Stomach (tissue), 9 donors: ENCODE results near the gene LAG3. TPM values are rescaled to one million over a fixed set of nuclear protein-coding genes. Genes with fewer than 3 reads are reported as not detected.

Experiments
- DNase-seq, 2 donors: peaks; one replicate each; pipeline versions ENCODE4 v3.0.0 to v3.0.0-alpha.2; 2013 to 2019
- H3K27ac ChIP-seq, 5 donors: fragments of 200-600 bp in 4 of 5; sonication (generic) in 4 of 5; one replicate each; pipeline ENCODE4 v1.5.1; 2013 to 2019; ENCODE audit warnings: mild to moderate bottlenecking in 1 of 5, moderate library complexity in 1 of 5
- H3K27me3 ChIP-seq, 3 donors: fragments of 200-600 bp; sonication (generic); one replicate each; pipeline ENCODE4 v1.5.1; 2017 to 2019; ENCODE audit warnings: mixed run types in 1 of 3
- H3K36me3 ChIP-seq, 4 donors: fragments of 200-600 bp; sonication (generic); 1 replicate in 3 of 4; 2 replicates in 1 of 4; pipeline ENCODE4 v1.5.1; 2016 to 2019
- H3K4me1 ChIP-seq, 4 donors: fragments of 200-600 bp; sonication (generic); one replicate each; pipeline ENCODE4 v1.5.1; 2016 to 2019
- H3K4me3 ChIP-seq, 4 donors: fragments of 200-600 bp; sonication (generic) in 3 of 4; one replicate each; pipeline ENCODE4 v1.5.1; 2016 to 2019; ENCODE audit warnings: mild to moderate bottlenecking in 1 of 4
- H3K9me3 ChIP-seq, 4 donors: fragments of 200-600 bp; sonication (generic); one replicate each; pipeline ENCODE4 v1.5.1; 2016 to 2019
- EP300 ChIP-seq: sonication (generic); formaldehyde crosslinking; IDR thresholded peaks from one replicate; pipeline ENCODE4 v1.6.1; 2017; ENCODE audit warnings: antibody characterized with exemption
- POLR2A ChIP-seq, 4 donors: fragments of 450-650 bp; IDR thresholded peaks; one replicate each; pipeline ENCODE4 v1.6.1; 2016; ENCODE audit warnings: antibody characterized with exemption in 4 of 4, control low read depth in 2 of 4, mild to moderate bottlenecking in 1 of 4, moderate library complexity in 1 of 4
- POLR2AphosphoS5 ChIP-seq, 3 donors: sonication (generic); formaldehyde crosslinking; IDR thresholded peaks; one replicate each; pipeline ENCODE4 v1.6.1; 2016; ENCODE audit warnings: antibody characterized with exemption in 3 of 3
- WGBS, 5 donors: extraction: QIAGEN DNeasy Blood & Tissue Kit in 3 of 5; methylation state at CpG; one replicate each; pipeline versions ENCODE4 v1.1.5 to v1.1.7; 2013 to 2018; 5-methylcytosine and 5-hydroxymethylcytosine counted together
- intact Hi-C: fragments of 100-400 bp; cut with DNase I; formaldehyde crosslinking; loops from one replicate; pipeline ENCODE4 v1.15.1; 2023; ENCODE audit warnings: low total_unique reads
- polyA plus RNA-seq, 3 donors: library from polyadenylated mRNA; stranded (reverse); fragments of 200-250 nt; gene quantifications; one replicate each; pipeline ENCODE4 v1.2.3, GENCODE V29; 2013
- total RNA-seq, 5 donors: library from RNA; depleted of rRNA; stranded (reverse); fragments of >200 nt; gene quantifications; one replicate each; pipeline versions ENCODE4 v1.1.0 to v1.2.3, GENCODE V29; 2014 to 2016
- TF ChIP-seq, protein P1 (sequence below), 7 experiments: fragments of 450-650 bp in 4 of 7; fragments of 200-600 bp in 3 of 7; sonication (generic) in 3 of 7; IDR thresholded peaks; one replicate each; pipeline ENCODE4 v1.5.1; 2016 to 2019; ENCODE audit warnings: antibody characterized with exemption in 7 of 7, control low read depth in 2 of 7, mild to moderate bottlenecking in 1 of 7
- donor health status: healthy with polysubstance abuse.
- donor health status: Bipolar disorder and iron deficiency.
- donor health status: healthy.

LAG3 gene
- total and polyA plus RNA-seq, 8 donors: 0.25 to 2.3 (median 1.4) TPM; not detected in 3

DNA sequence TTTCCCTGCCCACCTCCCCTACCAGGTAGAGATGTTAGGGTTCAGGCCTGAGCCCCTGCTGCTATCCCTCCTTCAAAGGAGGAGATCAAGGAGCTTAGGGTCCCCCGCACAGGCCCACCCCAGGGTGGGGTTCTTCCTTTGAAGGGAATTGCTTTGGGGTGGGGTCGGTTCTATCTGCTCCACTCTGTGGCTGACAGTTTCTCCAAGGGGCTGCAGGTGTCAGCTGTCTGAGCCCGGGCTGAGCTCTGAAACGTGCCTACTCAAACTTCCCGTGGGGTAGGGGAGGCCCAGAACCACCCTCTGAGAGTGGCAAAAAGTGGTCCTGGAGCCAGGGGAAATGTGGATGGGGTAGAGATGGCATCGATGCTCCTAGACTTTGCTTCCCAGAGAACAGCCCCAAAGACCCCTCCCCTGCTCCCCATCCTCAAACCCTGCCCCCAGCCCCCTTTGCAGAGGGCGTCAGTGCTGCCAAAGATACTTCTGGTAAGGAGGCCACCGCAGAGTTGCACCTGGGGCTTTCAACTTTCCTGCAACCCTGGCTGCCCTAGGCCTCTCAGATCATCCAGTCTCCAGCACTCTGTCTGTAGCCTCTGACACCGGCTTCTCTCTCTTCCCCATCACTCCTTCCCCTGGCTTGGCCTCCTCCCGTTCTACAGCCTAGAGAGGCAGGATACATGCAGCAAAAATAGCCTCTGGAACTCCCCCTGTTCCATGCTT lies 10.7 kb downstream of the LAG3 start:
- no peak for TF ChIP-seq POLR2A (IDR thresholded peaks at IDR 0.05)
- TF ChIP-seq POLR2AphosphoS5 (IDR thresholded peaks at IDR 0.05): no peak
- TF ChIP-seq EP300: no peak
- TF ChIP-seq, protein P1, sequence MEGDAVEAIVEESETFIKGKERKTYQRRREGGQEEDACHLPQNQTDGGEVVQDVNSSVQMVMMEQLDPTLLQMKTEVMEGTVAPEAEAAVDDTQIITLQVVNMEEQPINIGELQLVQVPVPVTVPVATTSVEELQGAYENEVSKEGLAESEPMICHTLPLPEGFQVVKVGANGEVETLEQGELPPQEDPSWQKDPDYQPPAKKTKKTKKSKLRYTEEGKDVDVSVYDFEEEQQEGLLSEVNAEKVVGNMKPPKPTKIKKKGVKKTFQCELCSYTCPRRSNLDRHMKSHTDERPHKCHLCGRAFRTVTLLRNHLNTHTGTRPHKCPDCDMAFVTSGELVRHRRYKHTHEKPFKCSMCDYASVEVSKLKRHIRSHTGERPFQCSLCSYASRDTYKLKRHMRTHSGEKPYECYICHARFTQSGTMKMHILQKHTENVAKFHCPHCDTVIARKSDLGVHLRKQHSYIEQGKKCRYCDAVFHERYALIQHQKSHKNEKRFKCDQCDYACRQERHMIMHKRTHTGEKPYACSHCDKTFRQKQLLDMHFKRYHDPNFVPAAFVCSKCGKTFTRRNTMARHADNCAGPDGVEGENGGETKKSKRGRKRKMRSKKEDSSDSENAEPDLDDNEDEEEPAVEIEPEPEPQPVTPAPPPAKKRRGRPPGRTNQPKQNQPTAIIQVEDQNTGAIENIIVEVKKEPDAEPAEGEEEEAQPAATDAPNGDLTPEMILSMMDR (IDR thresholded peaks at IDR 0.05): no peak
- peaks cover 8 to 24% (median 14%) of the 10 kb centered on the region in 4 donors for H3K4me1 ChIP-seq
- H3K27ac ChIP-seq: no peak overlapping the region
- 75 to 84% (median 79%) methylated on average over 8 to 10 of the region's 10 CpGs for WGBS, 5 donors
- intact Hi-C loops: loop anchor here (5.0 kb wide), 1 partner anchor 46 kb away; no protein-coding TSS in a partner anchor
- no peak overlapping the region for H3K4me3 ChIP-seq
- DNase-seq: no peak
- H3K27me3 ChIP-seq: peaks cover 0 to 3% (median 0%) of the 10 kb centered on the region in 3 donors
- H3K9me3 ChIP-seq: no peaks in the 10 kb centered on the region
- no peaks in the 10 kb centered on the region for H3K36me3 ChIP-seq

DNA sequence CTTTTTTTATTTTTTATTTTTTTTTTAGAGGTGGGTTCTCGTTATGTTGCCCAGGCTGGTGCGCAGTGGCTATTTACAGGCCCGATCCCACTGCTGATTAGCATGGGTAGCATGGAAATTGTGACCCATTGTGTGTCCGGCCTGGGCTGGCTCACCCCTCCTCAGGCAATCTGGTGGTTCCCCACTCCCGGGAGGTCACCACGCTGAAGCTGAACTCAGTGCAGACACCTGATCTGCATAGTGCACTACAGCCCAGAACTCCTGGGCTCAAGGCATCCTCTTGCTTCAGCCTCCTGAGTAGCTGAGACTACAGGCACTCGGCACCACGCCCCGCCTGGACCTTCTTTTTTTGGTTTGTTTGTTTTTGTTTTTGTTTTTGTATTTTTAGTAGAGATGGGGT lies 11.5 kb downstream of the LAG3 start:
- H3K27me3 ChIP-seq: no peaks in the 10 kb centered on the region
- intact Hi-C loops: loop anchor here (5.0 kb wide), 1 partner anchor 47 kb away; no protein-coding TSS in a partner anchor
- 85 to 95% (median 87%) methylated on average over 8 to 9 of the region's 9 CpGs for WGBS, 5 donors
- H3K4me3 ChIP-seq: no peak overlapping the region
- peaks cover 0 to 16% (median 6%) of the 10 kb centered on the region in 4 donors for H3K4me1 ChIP-seq
- no peak overlapping the region for H3K27ac ChIP-seq
- H3K36me3 ChIP-seq: no peaks in the 10 kb centered on the region
- H3K9me3 ChIP-seq: no peaks in the 10 kb centered on the region
- DNase-seq: no peak
- TF ChIP-seq, protein P1 (IDR thresholded peaks at IDR 0.05): no peak
- TF ChIP-seq POLR2AphosphoS5 (IDR thresholded peaks at IDR 0.05) (no peak), EP300 (no peak)

- 55 to 77% (median 61%) methylated on average over 5 of the region's 5 CpGs for WGBS, 5 donors
- intact Hi-C loops: loop anchor here (5.0 kb wide), 1 partner anchor 47 kb away; no protein-coding TSS in a partner anchor
- DNase-seq: no peak
- Histone ChIP-seq H3K27ac (no peak overlapping the region), H3K9me3 (no peaks in the 10 kb centered on the region), H3K27me3 (no peaks in the 10 kb centered on the region), H3K36me3 (no peaks in the 10 kb centered on the region), H3K4me1 (peaks cover 0 to 13% (median 1%) of the 10 kb centered on the region in 4 donors), H3K4me3 (no peak overlapping the region)
- no peak for TF ChIP-seq POLR2A (IDR thresholded peaks at IDR 0.05)
- no peak for TF ChIP-seq POLR2AphosphoS5 (IDR thresholded peaks at IDR 0.05)
- TF ChIP-seq, protein P1 (IDR thresholded peaks at IDR 0.05): no peak
- no peak for TF ChIP-seq EP300
Measured at GRCh38 chr12:6784296-6784695, 12.0 kb downstream of the LAG3 start.

DNA sequence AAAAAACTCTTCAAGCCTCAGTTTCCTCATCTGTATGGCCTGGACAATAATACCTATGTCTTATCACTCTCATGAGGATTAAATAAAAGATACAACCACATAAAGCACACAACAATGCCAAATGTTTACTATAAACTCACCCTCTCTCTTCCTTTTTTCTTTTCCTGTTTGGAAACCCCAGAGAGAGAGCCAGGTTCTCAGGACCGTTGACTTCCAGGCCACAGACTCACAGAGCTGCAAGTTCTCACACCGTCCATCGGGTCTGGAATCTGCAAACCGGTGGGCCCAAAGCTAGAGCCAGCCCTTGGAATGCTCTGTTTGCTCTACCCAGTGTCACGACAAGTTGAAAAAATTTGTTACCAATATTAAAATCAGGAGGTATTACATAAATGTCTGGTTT lies 12.4 kb downstream of the LAG3 start:
- H3K27me3 ChIP-seq: no peaks in the 10 kb centered on the region
- TF ChIP-seq EP300 (no peak), POLR2A (IDR thresholded peaks at IDR 0.05) (no peak), POLR2AphosphoS5 (IDR thresholded peaks at IDR 0.05) (no peak)
- TF ChIP-seq, protein P1 (IDR thresholded peaks at IDR 0.05): no peak
- intact Hi-C loops: loop anchor here (5.0 kb wide), 1 partner anchor 47 kb away; no protein-coding TSS in a partner anchor
- no peak overlapping the region for H3K27ac ChIP-seq
- 65 to 75% (median 69%) methylated on average over 5 of the region's 5 CpGs for WGBS, 5 donors
- peaks cover 0 to 13% (median 0%) of the 10 kb centered on the region in 4 donors for H3K4me1 ChIP-seq
- no peaks in the 10 kb centered on the region for H3K9me3 ChIP-seq
- DNase-seq: no peak
- H3K36me3 ChIP-seq: no peaks in the 10 kb centered on the region
- no peak overlapping the region for H3K4me3 ChIP-seq
